ENCODE results near the gene HOXB3.

Gene HOXB3

GRCh38 chr17:48596735-48597527, 6.9 kb upstream of the HOXB3 start:
- DNase-seq: no peak

- DNase-seq: no peak
Observed at GRCh38 chr17:48596000-48596734, 6.1 kb upstream of the HOXB3 start.

GRCh38 chr17:48595278-48595999, 5.4 kb upstream of the HOXB3 start:
- no peak for DNase-seq

GRCh38 chr17:48594538-48595277, 4.7 kb upstream of the HOXB3 start:
- no peak for DNase-seq

- DNase-seq: no peak
Observed at GRCh38 chr17:48593840-48594537, 3.9 kb upstream of the HOXB3 start.

- no peak for DNase-seq
Observed at GRCh38 chr17:48593126-48593829, 3.2 kb upstream of the HOXB3 start, which contains the start of gene HOXB5. TSS of gene HOXB5 (minus strand) at chr17:48593779. CDS start at chr17:48593682, 97 bp downstream.

GRCh38 chr17:48592577-48592976, 2.5 kb upstream of the HOXB3 start:
- DNase-seq: no peak

- DNase-seq: no peak
Observed at GRCh38 chr17:48592057-48592514, 2.0 kb upstream of the HOXB3 start.

GRCh38 chr17:48591255-48592056, 1.4 kb upstream of the HOXB3 start:
- DNase-seq: no peak

- no peak for DNase-seq
Observed at GRCh38 chr17:48590607-48591161, 643 bp upstream of the HOXB3 start.

- DNase-seq: no peak
Observed at GRCh38 chr17:48589060-48589830, 796 bp downstream of the HOXB3 start.

- no peak for DNase-seq
Observed at GRCh38 chr17:48588528-48588927, 1.5 kb downstream of the HOXB3 start.

- no peak for DNase-seq
Observed at GRCh38 chr17:48588074-48588415, 2.0 kb downstream of the HOXB3 start.

- DNase-seq: no peak
Observed at GRCh38 chr17:48587276-48588073, 2.6 kb downstream of the HOXB3 start.

GRCh38 chr17:48586355-48587258, 3.4 kb downstream of the HOXB3 start:
- DNase-seq: no peak

- DNase-seq: no peak
Observed at GRCh38 chr17:48584223-48584741, 5.8 kb downstream of the HOXB3 start.

- DNase-seq: no peak
Observed at GRCh38 chr17:48583708-48584222, 6.3 kb downstream of the HOXB3 start.

All from NCI-H1436 treated with DMSO at 0.1 percent for 48 hours (cell line).